Urinary bladder (tissue), 4 donors: ENCODE measurements around the gene IL3. TPM values are rescaled to one million over a fixed set of nuclear protein-coding genes. Genes with fewer than 3 reads are reported as not detected.

Experiments used
- DNase-seq: peaks from one replicate; pipeline ENCODE4 v3.0.0-alpha.2; 2015; ENCODE audit errors: extremely low spot score
- H3K27ac ChIP-seq: one replicate; pipeline ENCODE4 v1.5.1; 2013; ENCODE audit warnings: low read depth, mild to moderate bottlenecking, moderate library complexity
- H3K36me3 ChIP-seq: one replicate; pipeline ENCODE4 v1.6.1; 2013; ENCODE audit warnings: mild to moderate bottlenecking, moderate library complexity; ENCODE audit not compliant: insufficient read depth
- H3K4me1 ChIP-seq: one replicate; pipeline ENCODE4 v1.6.1; 2013; ENCODE audit warnings: mild to moderate bottlenecking, moderate library complexity; ENCODE audit not compliant: insufficient read depth
- H3K4me3 ChIP-seq: one replicate; pipeline ENCODE4 v1.5.1; 2013; ENCODE audit warnings: low read depth, low read length
- WGBS: extraction: QIAGEN DNeasy Blood & Tissue Kit; methylation state at CpG from one replicate; pipeline ENCODE4 v1.1.7; 2013; 5-methylcytosine and 5-hydroxymethylcytosine counted together
- polyA plus RNA-seq: library from polyadenylated mRNA; stranded (reverse); fragments of 200-250 nt; gene quantifications from one replicate; pipeline ENCODE4 v1.2.3, GENCODE V29; 2013
- total RNA-seq: library from RNA; depleted of rRNA; stranded (reverse); fragments of >200 nt; gene quantifications from one replicate; pipeline ENCODE4 v1.2.3, GENCODE V29; 2014
- donor health status: healthy with polysubstance abuse.
- donor health status: healthy.

IL3 gene
- total and polyA plus RNA-seq, 2 donors: not detected

GRCh38 chr5:132076202-132076830 lies 15.9 kb downstream of the IL3 start:
- WGBS: 89% methylated on average over 11 of the region's 11 CpGs
- Histone ChIP-seq H3K36me3 (no peaks in the 10 kb centered on the region), H3K4me1 (no peaks in the 10 kb centered on the region), H3K4me3 (no peak overlapping the region), H3K27ac (no peak overlapping the region)
- no peak for DNase-seq

- H3K4me1 ChIP-seq: no peaks in the 10 kb centered on the region
- H3K36me3 ChIP-seq: no peaks in the 10 kb centered on the region
- WGBS: 89% methylated on average over 8 of the region's 8 CpGs
- DNase-seq: no peak
- H3K27ac ChIP-seq: no peak overlapping the region
- no peak overlapping the region for H3K4me3 ChIP-seq
Observed at GRCh38 chr5:132076983-132077382, 16.5 kb downstream of the IL3 start.

- no peaks in the 10 kb centered on the region for H3K36me3 ChIP-seq
- H3K27ac ChIP-seq: no peak overlapping the region
- WGBS: 74% methylated on average over 4 of the region's 4 CpGs
- H3K4me1 ChIP-seq: no peaks in the 10 kb centered on the region
- DNase-seq: no peak
- H3K4me3 ChIP-seq: no peak overlapping the region
Observed at GRCh38 chr5:132079081-132079480, 18.6 kb downstream of the IL3 start.

GRCh38 chr5:132079619-132080018 lies 19.2 kb downstream of the IL3 start:
- no peak overlapping the region for H3K27ac ChIP-seq
- no peaks in the 10 kb centered on the region for H3K4me1 ChIP-seq
- DNase-seq: no peak
- no peaks in the 10 kb centered on the region for H3K36me3 ChIP-seq
- no peak overlapping the region for H3K4me3 ChIP-seq
- WGBS: 93% methylated on average over 3 of the region's 3 CpGs

- no peak for DNase-seq
- Histone ChIP-seq H3K4me1 (no peaks in the 10 kb centered on the region), H3K27ac (no peak overlapping the region), H3K36me3 (no peaks in the 10 kb centered on the region), H3K4me3 (no peak overlapping the region)
- 88% methylated on average over 3 of the region's 3 CpGs for WGBS
Observed at GRCh38 chr5:132080595-132080994, 20.1 kb downstream of the IL3 start.

GRCh38 chr5:132081458-132081857 lies 21.0 kb downstream of the IL3 start:
- no peak for DNase-seq
- H3K4me3 ChIP-seq: no peak overlapping the region
- H3K27ac ChIP-seq: no peak overlapping the region
- H3K36me3 ChIP-seq: no peaks in the 10 kb centered on the region
- WGBS: 95% methylated on average over 3 of the region's 3 CpGs
- no peaks in the 10 kb centered on the region for H3K4me1 ChIP-seq

GRCh38 chr5:132082329-132083023 lies 22.0 kb downstream of the IL3 start:
- no peaks in the 10 kb centered on the region for H3K4me1 ChIP-seq
- no peak overlapping the region for H3K27ac ChIP-seq
- 89% methylated on average over 8 of the region's 8 CpGs for WGBS
- no peak for DNase-seq
- H3K4me3 ChIP-seq: no peak overlapping the region
- no peaks in the 10 kb centered on the region for H3K36me3 ChIP-seq

- Histone ChIP-seq H3K36me3 (no peaks in the 10 kb centered on the region), H3K4me3 (no peak overlapping the region), H3K27ac (no peak overlapping the region), H3K4me1 (no peaks in the 10 kb centered on the region)
- 88% methylated on average over 4 of the region's 4 CpGs for WGBS
- no peak for DNase-seq
Observed at GRCh38 chr5:132083071-132083678, 22.7 kb downstream of the IL3 start.

GRCh38 chr5:132085686-132086085 lies 25.2 kb downstream of the IL3 start:
- Histone ChIP-seq H3K27ac (no peak overlapping the region), H3K4me3 (no peak overlapping the region), H3K36me3 (no peaks in the 10 kb centered on the region), H3K4me1 (no peaks in the 10 kb centered on the region)
- WGBS: 87% methylated on average over 4 of the region's 4 CpGs
- no peak for DNase-seq

- 31% methylated on average over 2 of the region's 2 CpGs for WGBS
- Histone ChIP-seq H3K36me3 (no peaks in the 10 kb centered on the region), H3K4me3 (no peak overlapping the region), H3K4me1 (no peaks in the 10 kb centered on the region), H3K27ac (no peak overlapping the region)
- no peak for DNase-seq
Observed at GRCh38 chr5:132086277-132086794, 25.9 kb downstream of the IL3 start.

- H3K27ac ChIP-seq: no peak overlapping the region
- H3K4me1 ChIP-seq: no peaks in the 10 kb centered on the region
- H3K36me3 ChIP-seq: no peaks in the 10 kb centered on the region
- H3K4me3 ChIP-seq: no peak overlapping the region
- no peak for DNase-seq
- 87% methylated on average over 6 of the region's 6 CpGs for WGBS
Observed at GRCh38 chr5:132087176-132087575, 26.7 kb downstream of the IL3 start.

GRCh38 chr5:132087661-132088060 lies 27.2 kb downstream of the IL3 start:
- 84% methylated on average over 8 of the region's 8 CpGs for WGBS
- Histone ChIP-seq H3K27ac (no peak overlapping the region), H3K4me3 (no peak overlapping the region), H3K36me3 (no peaks in the 10 kb centered on the region), H3K4me1 (no peaks in the 10 kb centered on the region)
- no peak for DNase-seq

GRCh38 chr5:132089363-132089762 lies 28.9 kb downstream of the IL3 start:
- WGBS: 87% methylated on average over 1 of the region's 1 CpG
- H3K36me3 ChIP-seq: no peaks in the 10 kb centered on the region
- DNase-seq: no peak
- no peak overlapping the region for H3K27ac ChIP-seq
- no peaks in the 10 kb centered on the region for H3K4me1 ChIP-seq
- H3K4me3 ChIP-seq: no peak overlapping the region

- Histone ChIP-seq H3K4me3 (no peak overlapping the region), H3K36me3 (no peaks in the 10 kb centered on the region), H3K27ac (no peak overlapping the region), H3K4me1 (no peaks in the 10 kb centered on the region)
- no peak for DNase-seq
Observed at GRCh38 chr5:132090107-132090506, 29.7 kb downstream of the IL3 start.
